GM12873 (cell line): ENCODE measurements around the gene RHOBTB1.

Source experiments
- CTCF ChIP-seq: IDR thresholded peaks from 2 replicates; pipeline ENCODE4 v1.5.1; 2012; ENCODE audit warnings: low read depth, mild to moderate bottlenecking, moderate library complexity, low read length, control low read depth; ENCODE audit not compliant: insufficient read depth; ENCODE audit errors: missing control alignments

Gene RHOBTB1

GRCh38 chr10:60974463-60975149 is 30.6 kb upstream of the RHOBTB1 start:
- TF ChIP-seq CTCF: no peak

- no peak for TF ChIP-seq CTCF
Observed at GRCh38 chr10:60973086-60973485, 29.1 kb upstream of the RHOBTB1 start.

- TF ChIP-seq CTCF: no peak
Observed at GRCh38 chr10:60970526-60970925, 26.5 kb upstream of the RHOBTB1 start.

- TF ChIP-seq CTCF: no peak
Observed at GRCh38 chr10:60968504-60968903, 24.5 kb upstream of the RHOBTB1 start.

GRCh38 chr10:60967854-60968484 is 24.0 kb upstream of the RHOBTB1 start:
- TF ChIP-seq CTCF: no peak

- no peak for TF ChIP-seq CTCF
Observed at GRCh38 chr10:60967260-60967659, 23.3 kb upstream of the RHOBTB1 start.

GRCh38 chr10:60965696-60966095 is 21.7 kb upstream of the RHOBTB1 start:
- TF ChIP-seq CTCF: no peak
